Colonic mucosa (tissue), 4 donors: ENCODE measurements around the gene TRAF2. TPM values are rescaled to one million over a fixed set of nuclear protein-coding genes. Genes with fewer than 3 reads are reported as not detected.

Experiments
- DNase-seq: peaks from one replicate; pipeline ENCODE4 v3.0.0-alpha.2; 2020
- H3K27ac ChIP-seq: fragments of 200-600 bp; one replicate; pipeline ENCODE4 v1.8.0; 2021
- H3K27me3 ChIP-seq: fragments of 200-600 bp; one replicate; pipeline ENCODE4 v1.8.0; 2021
- H3K36me3 ChIP-seq: fragments of 200-600 bp; one replicate; pipeline ENCODE4 v1.8.0; 2021
- H3K4me1 ChIP-seq: fragments of 200-600 bp; one replicate; pipeline ENCODE4 v1.8.0; 2021; ENCODE audit warnings: mild to moderate bottlenecking
- H3K4me3 ChIP-seq: fragments of 200-600 bp; one replicate; pipeline ENCODE4 v1.8.0; 2021
- H3K9ac ChIP-seq, 2 donors: one replicate each; pipeline ENCODE4 v1.7.0; 2013; ENCODE audit warnings: control low read depth in 2 of 2, low read depth in 2 of 2, low read length in 2 of 2
- H3K9me3 ChIP-seq: fragments of 200-600 bp; one replicate; pipeline ENCODE4 v1.8.0; 2021
- intact Hi-C: fragments of 100-400 bp; cut with DNase I; formaldehyde crosslinking; loops from one replicate; pipeline ENCODE4 v1.14.1; 2022
- total RNA-seq, 2 donors: library from RNA; stranded (reverse); fragmentation: NEBNext Ultra II Directional in 1 of 2; extraction: Animal tissue kit (Norgen Biotek cat#: 25700) in 1 of 2; gene quantifications; one replicate each; pipeline ENCODE4 v1.2.1, GENCODE V29; 2021
- TF ChIP-seq, protein P1 (sequence below): fragments of 200-600 bp; IDR thresholded peaks from one replicate; pipeline ENCODE4 v1.8.0; 2022; ENCODE audit warnings: antibody characterized with exemption, mild to moderate bottlenecking
- donor health status: healthy.
- donor health status: DM: no; HTN: no; CAD: no.
- donor health status: DM: no; HTN: no; CAD: no.

Gene TRAF2
- total RNA-seq, 2 donors from 2014 or later = 22.4 to 50.6 TPM

GRCh38 chr9:136936645-136937170 is 50.4 kb downstream of the TRAF2 start:
- Histone ChIP-seq H3K27ac (no peak overlapping the region), H3K9ac (no peak overlapping the region), H3K4me3 (no peak overlapping the region), H3K27me3 (no peaks in the 10 kb centered on the region), H3K4me1 (no peaks in the 10 kb centered on the region), H3K36me3 (peaks cover 14% of the 10 kb centered on the region), H3K9me3 (no peaks in the 10 kb centered on the region)
- TF ChIP-seq, protein P1, sequence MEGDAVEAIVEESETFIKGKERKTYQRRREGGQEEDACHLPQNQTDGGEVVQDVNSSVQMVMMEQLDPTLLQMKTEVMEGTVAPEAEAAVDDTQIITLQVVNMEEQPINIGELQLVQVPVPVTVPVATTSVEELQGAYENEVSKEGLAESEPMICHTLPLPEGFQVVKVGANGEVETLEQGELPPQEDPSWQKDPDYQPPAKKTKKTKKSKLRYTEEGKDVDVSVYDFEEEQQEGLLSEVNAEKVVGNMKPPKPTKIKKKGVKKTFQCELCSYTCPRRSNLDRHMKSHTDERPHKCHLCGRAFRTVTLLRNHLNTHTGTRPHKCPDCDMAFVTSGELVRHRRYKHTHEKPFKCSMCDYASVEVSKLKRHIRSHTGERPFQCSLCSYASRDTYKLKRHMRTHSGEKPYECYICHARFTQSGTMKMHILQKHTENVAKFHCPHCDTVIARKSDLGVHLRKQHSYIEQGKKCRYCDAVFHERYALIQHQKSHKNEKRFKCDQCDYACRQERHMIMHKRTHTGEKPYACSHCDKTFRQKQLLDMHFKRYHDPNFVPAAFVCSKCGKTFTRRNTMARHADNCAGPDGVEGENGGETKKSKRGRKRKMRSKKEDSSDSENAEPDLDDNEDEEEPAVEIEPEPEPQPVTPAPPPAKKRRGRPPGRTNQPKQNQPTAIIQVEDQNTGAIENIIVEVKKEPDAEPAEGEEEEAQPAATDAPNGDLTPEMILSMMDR = no peak
- intact Hi-C loops = loop anchor here (10.0 kb wide), 1 partner anchor 52 kb away; the partner anchor contains the start of gene TRAF2
- DNase-seq = no peak

GRCh38 chr9:136937186-136938001 is 51.1 kb downstream of the TRAF2 start:
- H3K27ac ChIP-seq = no peak overlapping the region
- no peak for DNase-seq
- no peaks in the 10 kb centered on the region for H3K27me3 ChIP-seq
- intact Hi-C loops = loop anchor here (10.0 kb wide), 1 partner anchor 53 kb away; the partner anchor contains the start of gene TRAF2
- H3K4me1 ChIP-seq = no peaks in the 10 kb centered on the region
- H3K4me3 ChIP-seq = no peak overlapping the region
- no peak overlapping the region for H3K9ac ChIP-seq
- H3K9me3 ChIP-seq = no peaks in the 10 kb centered on the region
- TF ChIP-seq, protein P1 = no peak
- peaks cover 21% of the 10 kb centered on the region for H3K36me3 ChIP-seq

DNA sequence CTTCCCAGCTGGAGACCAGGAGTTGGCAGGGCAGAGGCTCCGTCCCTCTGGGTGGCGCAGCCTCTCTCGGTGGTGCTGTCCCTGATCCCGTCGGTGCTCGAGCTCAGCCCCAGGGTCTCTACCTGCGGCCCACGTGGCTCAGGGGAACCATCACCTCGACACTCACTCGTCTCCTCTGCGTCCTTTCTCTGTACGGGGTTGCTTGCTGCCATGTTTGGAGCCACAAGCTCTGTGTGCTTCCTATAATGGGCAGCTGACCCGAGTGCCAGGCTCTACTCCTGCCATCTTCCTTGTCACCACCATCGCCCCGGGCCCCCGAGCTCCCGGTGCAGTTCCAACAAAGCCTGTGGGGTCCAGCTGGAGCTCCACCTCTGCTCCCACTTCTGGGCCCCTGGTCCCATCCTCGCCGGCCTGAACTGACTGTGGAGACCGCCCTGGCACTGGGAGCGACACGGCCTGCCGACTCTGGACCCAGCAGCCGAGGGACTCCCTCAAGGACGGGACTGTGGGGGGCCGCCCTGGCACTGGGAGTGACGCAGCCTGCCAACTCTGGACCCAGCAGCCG is 53.2 kb downstream of the TRAF2 start:
- Histone ChIP-seq H3K9ac (no peak overlapping the region), H3K27ac (no peak overlapping the region), H3K9me3 (no peaks in the 10 kb centered on the region), H3K4me3 (no peak overlapping the region), H3K27me3 (no peaks in the 10 kb centered on the region), H3K4me1 (peaks cover 5% of the 10 kb centered on the region), H3K36me3 (peaks cover 26% of the 10 kb centered on the region)
- DNase-seq = no peak
- TF ChIP-seq, protein P1 = no peak
- intact Hi-C loops = loop anchor here (10.0 kb wide), 1 partner anchor 55 kb away; the partner anchor contains the start of gene TRAF2

GRCh38 chr9:136939996-136940525 is 53.7 kb downstream of the TRAF2 start:
- H3K9me3 ChIP-seq = no peaks in the 10 kb centered on the region
- H3K36me3 ChIP-seq = peaks cover 26% of the 10 kb centered on the region
- no peaks in the 10 kb centered on the region for H3K27me3 ChIP-seq
- no peak overlapping the region for H3K9ac ChIP-seq
- no peak overlapping the region for H3K4me3 ChIP-seq
- TF ChIP-seq, protein P1 = no peak
- H3K27ac ChIP-seq = no peak overlapping the region
- H3K4me1 ChIP-seq = peaks cover 5% of the 10 kb centered on the region
- intact Hi-C loops = loop anchor here (10.0 kb wide), 1 partner anchor 55 kb away; the partner anchor contains the start of gene TRAF2
- DNase-seq = no peak

DNA sequence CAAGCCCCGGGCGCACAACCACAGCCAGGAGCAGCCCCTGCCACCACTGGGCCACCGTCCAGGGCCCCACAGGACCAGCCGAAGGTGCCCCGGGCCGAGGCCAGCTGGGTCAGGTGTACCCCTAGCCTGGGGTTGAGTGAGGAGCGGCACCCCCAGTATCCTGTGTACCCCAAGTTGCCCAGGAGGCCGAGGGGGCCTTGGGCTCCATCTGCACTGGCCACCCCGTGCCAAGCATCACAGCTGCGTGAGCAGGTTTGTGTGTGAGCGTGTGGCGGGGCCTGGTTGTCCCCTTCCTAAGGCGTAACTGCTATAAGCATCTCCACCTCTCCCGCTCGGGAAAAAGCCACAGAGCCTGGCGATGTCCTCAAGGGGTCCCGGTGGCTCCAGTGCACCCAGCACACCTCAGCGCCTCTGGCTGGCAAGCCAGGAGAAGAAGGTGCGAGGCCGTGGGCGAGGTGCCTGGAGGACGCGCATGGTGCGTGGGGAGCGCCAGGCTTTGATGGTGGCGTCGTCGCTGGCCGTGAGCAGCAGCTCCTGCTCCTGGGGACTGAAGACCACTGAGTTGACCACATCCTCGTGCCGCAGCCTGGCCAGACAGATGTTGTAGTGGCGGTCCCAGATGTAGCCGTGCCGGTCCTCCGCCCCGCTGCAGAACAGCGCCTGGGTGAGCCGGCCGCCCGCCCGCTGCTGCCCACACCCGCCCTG is 54.4 kb downstream of the TRAF2 start:
- Histone ChIP-seq H3K9me3 (no peaks in the 10 kb centered on the region), H3K36me3 (peaks cover 26% of the 10 kb centered on the region), H3K9ac (no peak overlapping the region), H3K4me3 (no peak overlapping the region), H3K4me1 (peaks cover 5% of the 10 kb centered on the region), H3K27me3 (no peaks in the 10 kb centered on the region), H3K27ac (no peak overlapping the region)
- intact Hi-C loops = no loop called here
- no peak for DNase-seq
- TF ChIP-seq, protein P1 = no peak
